Sigmoid colon (tissue), 7 donors: ENCODE results near the gene FBXL16. TPM values are rescaled to one million over a fixed set of nuclear protein-coding genes. Genes with fewer than 3 reads are reported as not detected.
A peak's percentile ranks its signal among the peaks of the same experiment; 100 is the strongest.

ENCODE experiments used
- DNase-seq: peaks from one replicate; pipeline ENCODE4 v3.0.0-alpha.2; 2019
- H3K27ac ChIP-seq, 4 donors: fragments of 200-600 bp; sonication (generic); one replicate each; pipeline ENCODE4 v1.5.1; 2016 to 2019; ENCODE audit warnings: mild to moderate bottlenecking in 1 of 4
- H3K27me3 ChIP-seq, 3 donors: fragments of 200-600 bp; sonication (generic); one replicate each; pipeline ENCODE4 v1.5.1; 2019; ENCODE audit warnings: mild to moderate bottlenecking in 1 of 3
- H3K36me3 ChIP-seq, 4 donors: fragments of 200-600 bp; sonication (generic); one replicate each; pipeline ENCODE4 v1.5.1; 2016 to 2019
- H3K4me1 ChIP-seq, 4 donors: fragments of 200-600 bp; sonication (generic); one replicate each; pipeline ENCODE4 v1.5.1; 2017 to 2019
- H3K4me3 ChIP-seq, 4 donors: fragments of 200-600 bp; sonication (generic); one replicate each; pipeline ENCODE4 v1.5.1; 2017 to 2019; ENCODE audit warnings: mild to moderate bottlenecking in 2 of 4, moderate library complexity in 1 of 4
- H3K9me3 ChIP-seq, 4 donors: fragments of 200-600 bp in 3 of 4; sonication (generic) in 3 of 4; one replicate each; pipeline versions ENCODE4 v1.5.1 to v1.6.1; 2013 to 2019
- CTCF ChIP-seq, 4 experiments: fragments of 450-650 bp in 3 of 4; fragments of 200-600 bp in 1 of 4; IDR thresholded peaks; one replicate each; pipeline ENCODE4 v1.5.1; 2016 to 2019; ENCODE audit warnings: antibody characterized with exemption in 4 of 4, mild to moderate bottlenecking in 3 of 4, moderate library complexity in 2 of 4
- EP300 ChIP-seq, 4 donors: sonication (generic); formaldehyde crosslinking; IDR thresholded peaks; one replicate each; pipeline ENCODE4 v1.6.1; 2017; ENCODE audit warnings: antibody characterized with exemption in 4 of 4
- POLR2A ChIP-seq, 2 donors: fragments of 450-650 bp; IDR thresholded peaks; one replicate each; pipeline ENCODE4 v1.6.1; 2016; ENCODE audit warnings: antibody characterized with exemption in 2 of 2, mild to moderate bottlenecking in 2 of 2, moderate library complexity in 2 of 2
- POLR2AphosphoS5 ChIP-seq, 4 donors: sonication (generic); formaldehyde crosslinking; IDR thresholded peaks; one replicate each; pipeline ENCODE4 v1.6.1; 2017; ENCODE audit warnings: antibody characterized with exemption in 4 of 4
- WGBS, 2 donors: extraction: QIAGEN DNeasy Blood & Tissue Kit; methylation state at CpG; one replicate each; pipeline ENCODE4 v1.1.7; 2013; 5-methylcytosine and 5-hydroxymethylcytosine counted together
- intact Hi-C: fragments of 100-400 bp; cut with DNase I; formaldehyde crosslinking; loops from one replicate; pipeline ENCODE4 v1.15.1; 2023
- polyA plus RNA-seq, 3 donors: library from polyadenylated mRNA; stranded (reverse); fragments of 200-250 nt; gene quantifications; one replicate each; pipeline ENCODE4 v1.2.3, GENCODE V29; 2013
- total RNA-seq, 4 donors: library from RNA; depleted of rRNA; stranded (reverse); fragments of >200 nt; gene quantifications; one replicate each; pipeline ENCODE4 v1.1.0, GENCODE V29; 2016
- donor health status: healthy with polysubstance abuse.
- donor health status: Bipolar disorder and iron deficiency.
- donor health status: healthy.

The FBXL16 gene
- total and polyA plus RNA-seq, 7 donors = 0.16 to 2.4 (median 1.4) TPM; not detected in 1

GRCh38 chr16:728890-729744, 23.5 kb upstream of the FBXL16 start:
- intact Hi-C loops = no loop called here
- H3K27ac ChIP-seq = no peak overlapping the region

GRCh38 chr16:728131-728889, 22.7 kb upstream of the FBXL16 start:
- H3K27me3 ChIP-seq = peaks cover 27 to 45% (median 30%) of the 10 kb centered on the region in 3 donors

More at GRCh38 chr16:728890-729744, 23.5 kb upstream of the FBXL16 start:
- TF ChIP-seq EP300 (IDR thresholded peaks at IDR 0.05) (no peak), POLR2AphosphoS5 (IDR thresholded peaks at IDR 0.05) (no peak), POLR2A (IDR thresholded peaks at IDR 0.05) (no peak), CTCF (IDR thresholded peaks at IDR 0.05) (no peak)
- no peak for DNase-seq
- H3K4me3 ChIP-seq = no peak overlapping the region
- H3K27me3 ChIP-seq = peaks cover 27 to 45% (median 30%) of the 10 kb centered on the region in 3 donors
- no peaks in the 10 kb centered on the region for H3K9me3 ChIP-seq
- H3K4me1 ChIP-seq = peaks cover 0 to 33% (median 27%) of the 10 kb centered on the region in 4 donors
- peaks cover 0 to 27% (median 11%) of the 10 kb centered on the region in 4 donors for H3K36me3 ChIP-seq
- 71 to 75% methylated on average over 55 of the region's 55 CpGs for WGBS, 2 donors

GRCh38 chr16:727291-727977, 21.8 kb upstream of the FBXL16 start:
- Histone ChIP-seq H3K4me1 (peaks cover 0 to 33% (median 27%) of the 10 kb centered on the region in 4 donors), H3K27me3 (peaks cover 27 to 45% (median 30%) of the 10 kb centered on the region in 3 donors), H3K4me3 (peak overlapping the region; percentile 17 to 53 (median 46)), H3K27ac (no peak overlapping the region), H3K9me3 (no peaks in the 10 kb centered on the region), H3K36me3 (peaks cover 0 to 10% (median 1%) of the 10 kb centered on the region in 4 donors)
- intact Hi-C loops = no loop called here
- DNase-seq = no peak
- 1% methylated on average over 61 of the region's 61 CpGs for WGBS, 2 donors
- TF ChIP-seq POLR2AphosphoS5 (IDR thresholded peaks at IDR 0.05) (peak in 1 of 4 donors; percentile 13), POLR2A (IDR thresholded peaks at IDR 0.05) (no peak), EP300 (IDR thresholded peaks at IDR 0.05) (no peak), CTCF (IDR thresholded peaks at IDR 0.05) (no peak)

More at GRCh38 chr16:728131-728889, 22.7 kb upstream of the FBXL16 start:
- H3K9me3 ChIP-seq = no peaks in the 10 kb centered on the region
- H3K27ac ChIP-seq = no peak overlapping the region
- peaks cover 0 to 19% (median 7%) of the 10 kb centered on the region in 4 donors for H3K36me3 ChIP-seq
- H3K4me1 ChIP-seq = peaks cover 0 to 33% (median 27%) of the 10 kb centered on the region in 4 donors
- peak; percentile 83 for DNase-seq
- peak overlapping the region; percentile 17 to 53 (median 46) for H3K4me3 ChIP-seq
- no peak for TF ChIP-seq POLR2A (IDR thresholded peaks at IDR 0.05)
- no peak for TF ChIP-seq EP300 (IDR thresholded peaks at IDR 0.05)
- peak in 2 of 4 donors; percentile 24 to 36 for TF ChIP-seq POLR2AphosphoS5 (IDR thresholded peaks at IDR 0.05)
- no peak for TF ChIP-seq CTCF (IDR thresholded peaks at IDR 0.05)
- intact Hi-C loops = no loop called here
- 1% methylated on average over 80 of the region's 80 CpGs for WGBS, 2 donors

GRCh38 chr16:726438-727290, 21.1 kb upstream of the FBXL16 start, which contains the start of the genes CCDC78 and HAGHL:
Gene CCDC78, minus strand, starts transcription at chr16:726443. Its CDS starts 76 bp downstream, at chr16:726367.
Gene HAGHL, plus strand, starts transcription at chr16:727106. Its CDS starts 404 bp downstream, at chr16:727510.
- intact Hi-C loops = no loop called here
- DNase-seq = peak; percentile 81
- peaks cover 0 to 3% (median 0%) of the 10 kb centered on the region in 4 donors for H3K36me3 ChIP-seq
- no peak for TF ChIP-seq POLR2A (IDR thresholded peaks at IDR 0.05)
- no peak for TF ChIP-seq POLR2AphosphoS5 (IDR thresholded peaks at IDR 0.05)
- TF ChIP-seq EP300 (IDR thresholded peaks at IDR 0.05) = no peak
- TF ChIP-seq CTCF (IDR thresholded peaks at IDR 0.05) = no peak
- H3K4me1 ChIP-seq = peaks cover 0 to 40% (median 34%) of the 10 kb centered on the region in 4 donors
- H3K9me3 ChIP-seq = no peaks in the 10 kb centered on the region
- 1 to 3% methylated on average over 88 of the region's 88 CpGs for WGBS, 2 donors
- peak within 1 kb of the TSS; percentile 17 to 53 (median 46) for H3K4me3 ChIP-seq
- H3K27ac ChIP-seq = no peak within 1 kb of the TSS
- peaks cover 27 to 45% (median 30%) of the 10 kb centered on the region in 3 donors for H3K27me3 ChIP-seq
